Pons (tissue), 1 donor: Measurements from ENCODE around the gene FRRS1L.

Source experiments
- DNase-seq: peaks from one replicate; pipeline ENCODE4 v3.0.0-alpha.2; 2016; ENCODE audit warnings: low spot score

FRRS1L gene

GRCh38 chr9:109101202-109101595 is 65.8 kb downstream of the FRRS1L start:
- no peak for DNase-seq

- DNase-seq, result no peak
Measured at GRCh38 chr9:109100543-109101201, 66.4 kb downstream of the FRRS1L start.

DNA sequence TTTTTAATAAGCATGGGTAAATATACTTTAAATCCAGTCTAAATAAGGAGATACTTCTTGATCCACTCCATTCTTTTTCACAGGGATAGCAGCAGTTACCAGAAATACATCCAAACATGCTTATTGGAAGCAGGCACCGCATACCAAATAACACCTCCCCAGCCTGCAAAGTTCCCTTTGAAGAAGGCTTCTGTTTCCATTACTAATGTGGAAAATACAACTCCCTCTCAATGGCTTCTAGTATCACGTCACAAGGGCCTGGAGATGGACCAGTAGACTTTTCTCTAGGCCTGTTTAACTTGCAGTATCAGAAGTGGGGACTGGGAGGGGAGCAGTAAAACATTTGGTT is 68.1 kb downstream of the FRRS1L start:
- DNase-seq, result peak; percentile 58

- DNase-seq, result peak; percentile 87
Measured at GRCh38 chr9:109098171-109098959, 68.7 kb downstream of the FRRS1L start.

- DNase-seq, result no peak
Measured at GRCh38 chr9:109097146-109097545, 69.9 kb downstream of the FRRS1L start.

GRCh38 chr9:109095321-109095720 is 71.7 kb downstream of the FRRS1L start:
- DNase-seq, result no peak

DNA sequence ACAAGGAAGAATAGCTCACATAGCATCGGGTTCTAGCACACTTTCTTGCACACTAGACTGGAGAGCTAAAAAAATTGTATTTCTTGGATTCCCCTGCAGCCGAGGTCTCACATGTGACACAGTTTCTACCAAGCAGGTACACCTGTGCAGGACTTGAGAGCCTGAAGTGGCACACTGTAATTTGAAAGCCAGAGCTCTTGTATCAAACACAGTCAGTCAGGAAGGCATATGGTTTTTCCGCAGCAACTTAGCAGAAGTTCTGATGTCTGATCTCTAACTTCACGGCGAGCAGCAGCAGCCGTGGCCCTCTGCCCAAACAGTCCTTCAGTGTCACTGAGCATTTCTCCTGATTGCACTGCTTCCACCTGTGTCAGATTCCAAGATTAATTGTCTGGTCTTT is 72.8 kb downstream of the FRRS1L start:
- no peak for DNase-seq

- no peak for DNase-seq
Measured at GRCh38 chr9:109092587-109092986, 74.5 kb downstream of the FRRS1L start.

- DNase-seq, result no peak
Measured at GRCh38 chr9:109092051-109092580, 74.9 kb downstream of the FRRS1L start.

DNA sequence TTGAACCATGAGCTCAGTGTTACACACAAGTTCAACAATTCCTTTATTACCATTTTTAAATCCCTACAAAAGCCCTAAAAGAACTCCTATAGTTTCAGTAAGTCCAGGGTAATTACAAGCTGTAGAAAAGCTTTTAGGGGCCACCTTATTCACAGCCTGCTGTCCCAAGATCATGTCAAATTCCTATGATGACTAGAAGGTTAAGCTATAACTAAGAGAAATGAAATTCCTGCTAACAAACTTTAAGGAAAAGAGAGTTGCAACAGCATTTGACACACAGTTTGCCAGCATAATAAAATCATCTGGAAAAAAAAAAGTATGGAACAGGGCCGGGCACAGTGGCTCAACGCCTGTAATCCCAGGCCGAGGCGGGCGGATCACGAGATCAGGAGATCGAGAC is 78.8 kb downstream of the FRRS1L start:
- DNase-seq, result no peak

DNA sequence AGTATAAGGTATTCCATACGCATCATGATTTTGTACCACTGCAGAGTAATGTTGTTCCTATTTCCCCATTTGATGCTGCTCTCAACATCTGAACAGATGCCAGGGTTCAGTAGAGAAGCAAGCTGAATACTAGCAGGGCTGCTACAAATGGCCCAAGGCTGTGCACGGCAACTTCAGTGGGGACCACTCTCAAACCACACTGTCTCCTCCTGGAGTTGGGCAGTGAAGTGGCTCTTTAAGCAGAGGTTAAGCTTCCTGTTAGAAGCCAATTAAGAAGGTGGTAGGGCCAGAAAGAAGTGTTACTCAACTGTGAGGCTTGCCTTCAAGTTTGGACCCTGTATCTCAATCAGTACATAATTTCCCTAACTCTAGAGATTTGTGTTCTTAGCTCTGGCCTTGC is 79.3 kb downstream of the FRRS1L start:
- no peak for DNase-seq

DNA sequence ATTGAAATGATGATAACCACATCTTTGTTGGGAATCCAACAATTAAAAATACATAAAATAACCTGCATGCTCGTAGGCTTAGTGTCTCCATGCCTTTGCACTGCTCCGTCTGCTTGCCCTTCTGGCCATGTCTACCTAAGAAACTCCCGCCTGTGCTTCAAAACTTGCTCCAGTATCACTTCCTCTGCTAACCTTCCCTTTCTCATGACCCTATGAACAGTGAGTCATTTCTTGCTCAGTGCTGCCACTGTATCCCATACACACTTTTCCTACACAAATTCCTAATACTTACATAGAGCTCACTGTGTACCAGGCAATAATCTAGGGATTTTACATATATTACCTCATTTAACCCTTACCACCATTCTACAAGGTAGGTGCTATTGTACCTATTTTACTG is 80.8 kb downstream of the FRRS1L start:
- DNase-seq, result no peak

GRCh38 chr9:109085510-109085909 is 81.5 kb downstream of the FRRS1L start:
- no peak for DNase-seq

DNA sequence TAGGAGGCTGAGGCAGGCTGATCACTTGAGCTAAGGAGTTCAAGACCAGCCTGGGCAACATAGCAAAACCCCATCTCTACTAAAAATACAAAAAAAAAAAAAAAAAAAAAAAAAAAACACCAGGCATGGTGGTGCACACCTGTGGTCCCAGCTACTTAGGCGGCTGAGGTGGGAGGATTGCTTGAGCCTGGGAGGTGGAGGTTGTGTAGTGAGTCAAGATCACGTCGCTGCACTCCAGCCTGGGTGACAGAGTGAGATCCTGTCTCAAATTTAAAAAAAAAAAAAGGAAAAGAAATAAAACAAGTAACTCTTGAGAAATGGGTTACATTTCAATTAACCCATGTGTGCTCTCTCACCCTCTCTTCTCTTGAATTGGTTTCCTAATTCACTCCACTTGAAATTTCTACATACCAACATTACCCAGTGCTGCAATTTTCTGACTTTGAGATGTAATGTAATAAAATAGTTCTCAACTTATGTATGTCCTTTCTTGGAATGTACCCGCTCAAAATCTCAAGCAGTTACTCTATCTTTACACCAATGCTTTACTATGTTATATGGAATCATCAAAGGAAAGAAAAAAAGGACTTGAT is 83.1 kb downstream of the FRRS1L start:
- no peak for DNase-seq

GRCh38 chr9:109083141-109083540 is 83.9 kb downstream of the FRRS1L start:
- DNase-seq, result no peak

GRCh38 chr9:109082091-109082620 is 84.9 kb downstream of the FRRS1L start:
- no peak for DNase-seq
